Neural progenitor cell (in vitro differentiated cells): Measurements from ENCODE around the gene HELZ2. TPM values are rescaled to one million over a fixed set of nuclear protein-coding genes. Genes with fewer than 3 reads are reported as not detected.
"Not testable (repeated sequence)": the region's sequence is repeated elsewhere in the genome, so short reads cannot be mapped to it uniquely, and the experiment has no call there.

Source experiments
- DNase-seq: peaks from one replicate; pipeline ENCODE4 v3.0.0-alpha.2; 2016; ENCODE audit warnings: low spot score
- H2AFZ ChIP-seq: fragments of 200-600 bp; sonication (generic); replicated peaks from 2 replicates; pipeline ENCODE4 v1.6.1; 2016; ENCODE audit warnings: antibody characterized with exemption
- H3F3A ChIP-seq: fragments of 200-600 bp; sonication (generic); 2 replicates; pipeline ENCODE4 v1.6.1; 2016; ENCODE audit warnings: antibody characterized with exemption, low read depth
- H3K27ac ChIP-seq: fragments of 200-600 bp; sonication (generic); 2 replicates; pipeline ENCODE4 v1.5.1; 2016; ENCODE audit warnings: mild to moderate bottlenecking
- H3K27me3 ChIP-seq: fragments of 200-600 bp; sonication (generic); 2 replicates; pipeline ENCODE4 v1.6.1; 2016; ENCODE audit warnings: mild to moderate bottlenecking, moderate library complexity
- H3K36me3 ChIP-seq: fragments of 200-600 bp; sonication (generic); 2 replicates; pipeline ENCODE4 v1.5.1; 2016
- H3K4me1 ChIP-seq: fragments of 200-600 bp; sonication (generic); 2 replicates; pipeline ENCODE4 v1.6.1; 2016; ENCODE audit warnings: mixed run types
- H3K4me2 ChIP-seq: fragments of 200-600 bp; sonication (generic); 2 replicates; pipeline ENCODE4 v1.6.1; 2016
- H3K4me3 ChIP-seq: fragments of 200-600 bp; sonication (generic); 2 replicates; pipeline ENCODE4 v1.5.1; 2016
- H3K79me2 ChIP-seq: fragments of 200-600 bp; sonication (generic); 2 replicates; pipeline ENCODE4 v1.6.1; 2016; ENCODE audit warnings: low read depth
- H3K9ac ChIP-seq: fragments of 200-600 bp; sonication (generic); 2 replicates; pipeline ENCODE4 v1.6.1; 2016
- H3K9me3 ChIP-seq: fragments of 200-600 bp; sonication (generic); 2 replicates; pipeline ENCODE4 v1.5.1; 2016; ENCODE audit warnings: low read depth
- H4K20me1 ChIP-seq: fragments of 200-600 bp; sonication (generic); 2 replicates; pipeline ENCODE4 v1.6.1; 2016; ENCODE audit warnings: low read depth
- H3K27ac Mint-ChIP-seq: 3 replicates; pipeline ENCODE4 v1.8.0; 2021; ENCODE audit warnings: mixed read lengths
- H3K27me3 Mint-ChIP-seq: 2 replicates; pipeline ENCODE4 v1.8.0; 2022; ENCODE audit warnings: low read depth, mild to moderate bottlenecking, inconsistent platforms, moderate library complexity, mixed read lengths; ENCODE audit not compliant: insufficient read depth
- H3K36me3 Mint-ChIP-seq: 3 replicates; pipeline ENCODE4 v1.8.0; 2021; ENCODE audit warnings: mixed read lengths
- H3K4me1 Mint-ChIP-seq: 3 replicates; pipeline ENCODE4 v1.8.0; 2021; ENCODE audit warnings: mixed read lengths
- H3K4me3 Mint-ChIP-seq: 3 replicates; pipeline ENCODE4 v1.8.0; 2021; ENCODE audit warnings: mild to moderate bottlenecking, moderate library complexity, mixed read lengths
- H3K9me3 Mint-ChIP-seq: 3 replicates; pipeline ENCODE4 v1.8.0; 2020; ENCODE audit warnings: mixed read lengths
- EZH2 ChIP-seq: fragments of 200-600 bp; sonication (generic); IDR thresholded peaks from 2 replicates; pipeline ENCODE4 v1.6.1; 2017; ENCODE audit warnings: antibody characterized with exemption, mild to moderate bottlenecking, moderate library complexity
- EZH2phosphoT487 ChIP-seq: fragments of 200-600 bp; sonication (generic); IDR thresholded peaks from 2 replicates; pipeline ENCODE4 v1.6.1; 2017; ENCODE audit warnings: antibody characterized with exemption
- total RNA-seq: library from RNA; depleted of rRNA; stranded (reverse); fragments of >200 nt; gene quantifications from 2 replicates; pipeline ENCODE4 v1.2.3, GENCODE V29; 2015; ENCODE audit warnings: low replicate concordance
- TF ChIP-seq, protein P1 (sequence below): fragments of 200-600 bp; sonication (generic); IDR thresholded peaks from 2 replicates; pipeline ENCODE4 v1.5.1; 2017; ENCODE audit warnings: antibody characterized with exemption, mild to moderate bottlenecking

The HELZ2 gene
- total RNA-seq, 1 donor from 2014 or later: 2.9 TPM

DNA sequence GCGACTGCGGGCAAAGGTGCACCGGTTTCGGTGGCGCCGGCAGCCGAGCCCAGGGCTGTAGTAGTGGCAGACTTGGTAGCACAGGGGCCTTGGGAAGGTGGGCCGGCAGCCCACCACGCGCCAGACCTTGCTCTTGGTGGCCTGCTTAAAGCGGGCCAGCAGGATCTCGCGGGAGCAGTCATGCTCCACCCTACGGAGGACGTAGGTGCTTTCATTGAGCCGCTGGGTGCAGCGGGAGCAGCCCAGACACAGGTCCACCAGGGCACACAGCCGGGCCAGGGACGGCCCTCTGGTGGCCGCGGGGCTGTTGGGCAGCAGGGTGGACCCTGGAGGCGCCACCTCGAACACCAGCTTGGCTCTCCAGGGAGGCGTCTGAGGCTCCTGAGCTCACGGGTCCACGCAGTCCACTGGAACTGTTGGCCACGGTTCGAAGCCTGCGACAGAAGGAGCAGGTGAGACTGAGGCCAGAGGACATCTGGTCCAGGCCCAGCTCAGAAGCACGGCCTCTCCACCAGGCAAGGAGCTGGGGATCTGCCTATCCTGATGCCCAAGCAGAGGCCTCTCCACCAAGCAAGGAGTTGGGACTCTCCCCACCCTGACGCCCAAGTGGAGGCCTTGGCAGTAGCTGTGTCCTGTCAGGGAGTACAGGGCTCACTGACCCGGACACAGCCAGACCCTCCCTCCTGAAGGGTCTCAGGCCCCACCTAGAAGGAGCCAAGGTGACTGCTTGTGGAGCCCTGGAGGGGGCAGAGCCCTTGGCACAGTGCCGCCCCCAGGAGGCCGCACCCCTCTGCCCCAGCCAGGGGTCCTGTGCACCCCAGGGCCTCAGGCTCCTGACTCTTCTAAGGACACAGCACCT is 1.0 kb downstream of the HELZ2 start:
- Histone ChIP-seq H3F3A (peaks cover 7% of the 10 kb centered on the region), H3K79me2 (no peaks in the 10 kb centered on the region), H3K9me3 (no peaks in the 10 kb centered on the region), H3K9ac (peak overlapping the region; percentile 68), H3K4me3 (peak overlapping the region; percentile 73), H3K4me2 (peak overlapping the region; percentile 99), H3K27me3 (peaks cover 9% of the 10 kb centered on the region), H3K27ac (no peak overlapping the region), H3K4me1 (no peaks in the 10 kb centered on the region), H4K20me1 (no peaks in the 10 kb centered on the region), H3K36me3 (no peaks in the 10 kb centered on the region), H2AFZ (no peak overlapping the region)
- H3K27ac Mint-ChIP-seq: no peak overlapping the region
- no peaks in the 10 kb centered on the region for H3K36me3 Mint-ChIP-seq
- peaks cover 10% of the 10 kb centered on the region for H3K27me3 Mint-ChIP-seq
- TF ChIP-seq EZH2phosphoT487: no peak
- TF ChIP-seq, protein P1, sequence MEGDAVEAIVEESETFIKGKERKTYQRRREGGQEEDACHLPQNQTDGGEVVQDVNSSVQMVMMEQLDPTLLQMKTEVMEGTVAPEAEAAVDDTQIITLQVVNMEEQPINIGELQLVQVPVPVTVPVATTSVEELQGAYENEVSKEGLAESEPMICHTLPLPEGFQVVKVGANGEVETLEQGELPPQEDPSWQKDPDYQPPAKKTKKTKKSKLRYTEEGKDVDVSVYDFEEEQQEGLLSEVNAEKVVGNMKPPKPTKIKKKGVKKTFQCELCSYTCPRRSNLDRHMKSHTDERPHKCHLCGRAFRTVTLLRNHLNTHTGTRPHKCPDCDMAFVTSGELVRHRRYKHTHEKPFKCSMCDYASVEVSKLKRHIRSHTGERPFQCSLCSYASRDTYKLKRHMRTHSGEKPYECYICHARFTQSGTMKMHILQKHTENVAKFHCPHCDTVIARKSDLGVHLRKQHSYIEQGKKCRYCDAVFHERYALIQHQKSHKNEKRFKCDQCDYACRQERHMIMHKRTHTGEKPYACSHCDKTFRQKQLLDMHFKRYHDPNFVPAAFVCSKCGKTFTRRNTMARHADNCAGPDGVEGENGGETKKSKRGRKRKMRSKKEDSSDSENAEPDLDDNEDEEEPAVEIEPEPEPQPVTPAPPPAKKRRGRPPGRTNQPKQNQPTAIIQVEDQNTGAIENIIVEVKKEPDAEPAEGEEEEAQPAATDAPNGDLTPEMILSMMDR: peak; percentile 24
- peak overlapping the region; percentile 83 for H3K4me3 Mint-ChIP-seq
- H3K4me1 Mint-ChIP-seq: peaks cover 6% of the 10 kb centered on the region
- peak; percentile 45 for DNase-seq
- no peaks in the 10 kb centered on the region for H3K9me3 Mint-ChIP-seq

DNA sequence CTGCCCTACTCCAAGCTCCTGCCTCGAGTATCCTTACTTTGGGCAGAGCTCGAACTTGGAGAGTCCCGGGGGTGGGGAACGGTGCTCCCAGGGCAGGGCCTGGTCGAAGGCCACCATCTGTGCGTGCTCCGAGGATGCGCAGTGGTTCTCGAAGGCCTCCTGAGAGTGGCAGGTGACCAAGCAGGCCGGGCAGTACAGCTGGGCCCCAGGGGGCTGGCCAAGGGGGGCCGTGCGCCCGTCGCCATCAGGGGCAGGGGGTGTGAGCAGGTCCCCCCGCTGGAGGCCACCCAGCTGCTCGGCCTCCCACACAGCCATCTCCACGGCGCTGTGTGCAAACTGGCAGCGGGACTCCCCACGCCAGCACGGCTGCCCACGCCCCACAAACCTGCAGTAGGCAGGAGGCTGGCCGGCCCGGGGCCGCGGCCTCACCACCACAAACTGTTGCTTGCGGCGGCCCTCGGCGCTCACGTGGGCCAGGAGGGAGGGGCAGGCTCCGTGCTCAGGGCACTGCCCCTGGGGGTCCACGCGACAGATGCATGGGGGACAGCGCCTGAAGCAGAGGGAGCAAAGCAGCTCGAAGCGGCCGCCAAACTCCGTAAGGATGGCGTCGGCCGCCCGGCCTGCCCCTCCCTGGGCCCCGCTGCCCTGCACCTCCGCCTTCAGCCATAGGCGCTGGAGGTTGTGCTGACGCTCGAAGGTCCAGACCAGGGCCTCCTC is 1.8 kb downstream of the HELZ2 start:
- DNase-seq: no peak
- Histone ChIP-seq H3K27ac (no peak overlapping the region), H3K9me3 (no peaks in the 10 kb centered on the region), H3K4me1 (no peaks in the 10 kb centered on the region), H2AFZ (no peak overlapping the region), H3K4me3 (no peak overlapping the region), H3K36me3 (no peaks in the 10 kb centered on the region), H3F3A (peaks cover 7% of the 10 kb centered on the region), H3K4me2 (no peak overlapping the region), H3K79me2 (no peaks in the 10 kb centered on the region), H3K9ac (no peak overlapping the region), H3K27me3 (peaks cover 9% of the 10 kb centered on the region), H4K20me1 (no peaks in the 10 kb centered on the region)
- Mint-ChIP-seq H3K36me3 (no peaks in the 10 kb centered on the region), H3K27me3 (peaks cover 10% of the 10 kb centered on the region), H3K9me3 (no peaks in the 10 kb centered on the region), H3K4me3 (no peak overlapping the region), H3K27ac (no peak overlapping the region), H3K4me1 (peaks cover 6% of the 10 kb centered on the region)
- no peak for TF ChIP-seq EZH2phosphoT487
- no peak for TF ChIP-seq EZH2
- TF ChIP-seq, protein P1: no peak

DNA sequence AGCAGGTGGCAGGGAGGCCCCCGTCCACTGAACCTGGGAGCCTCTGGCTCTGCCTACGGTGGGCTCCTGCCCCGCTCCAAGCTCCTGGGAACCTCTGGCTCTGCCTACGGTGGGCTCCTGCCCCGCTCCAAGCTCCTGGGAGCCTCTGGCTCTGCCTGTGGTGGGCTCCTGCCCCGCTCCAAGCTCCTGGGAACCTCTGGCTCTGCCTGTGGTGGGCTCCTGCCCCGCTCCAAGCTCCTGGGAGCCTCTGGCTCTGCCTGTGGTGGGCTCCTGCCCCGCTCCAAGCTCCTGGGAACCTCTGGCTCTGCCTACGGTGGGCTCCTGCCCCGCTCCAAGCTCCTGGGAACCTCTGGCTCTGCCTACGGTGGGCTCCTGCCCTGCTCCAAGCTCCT is 3.0 kb downstream of the HELZ2 start:
- not testable (repeated sequence) for H3K4me1 Mint-ChIP-seq, H4K20me1 ChIP-seq, H3K27ac Mint-ChIP-seq, H3K4me1 ChIP-seq, H3K27me3 Mint-ChIP-seq, H3K9me3 ChIP-seq, H3K9me3 Mint-ChIP-seq, H3K27me3 ChIP-seq, H3K4me3 Mint-ChIP-seq, H3K79me2 ChIP-seq, H3K4me3 ChIP-seq, H3K36me3 Mint-ChIP-seq, H3F3A ChIP-seq, H3K27ac ChIP-seq, H3K4me2 ChIP-seq, H3K9ac ChIP-seq, H2AFZ ChIP-seq, DNase-seq, H3K36me3 ChIP-seq
